HG03039 (cell line): ENCODE results near the gene ATG101.
"Not testable (repeated sequence)": the region's sequence is repeated elsewhere in the genome, so short reads cannot be mapped to it uniquely, and the experiment has no call there.

Experiments used
- ATAC-seq: cut with Tn5 transposase; IDR thresholded peaks from one replicate; pipeline ENCODE4 v1.9.1; 2021; ENCODE audit warnings: mild to moderate bottlenecking, moderate library complexity; ENCODE audit not compliant: unreplicated experiment

Gene ATG101

GRCh38 chr12:52093346-52093745 is 23.6 kb downstream of the ATG101 start:
- ATAC-seq = no peak

- no peak for ATAC-seq
These were observed 26.7 kb downstream of the ATG101 start for GRCh38 chr12:52096332-52097044.

GRCh38 chr12:52097045-52097666 is 27.4 kb downstream of the ATG101 start:
- ATAC-seq = no peak

- not testable (repeated sequence) for ATAC-seq
These were observed 34.8 kb downstream of the ATG101 start for GRCh38 chr12:52104431-52105089.

- not testable (repeated sequence) for ATAC-seq
These were observed 46.7 kb downstream of the ATG101 start for GRCh38 chr12:52116222-52117125.

GRCh38 chr12:52117806-52118475 is 48.2 kb downstream of the ATG101 start:
- not testable (repeated sequence) for ATAC-seq

GRCh38 chr12:52119398-52120254 is 49.8 kb downstream of the ATG101 start:
- no peak for ATAC-seq

- no peak for ATAC-seq
These were observed 51.4 kb downstream of the ATG101 start for GRCh38 chr12:52120951-52121823.

- no peak for ATAC-seq
These were observed 52.2 kb downstream of the ATG101 start for GRCh38 chr12:52121824-52122539.

- no peak for ATAC-seq
These were observed 52.7 kb downstream of the ATG101 start for GRCh38 chr12:52122540-52122871.

GRCh38 chr12:52122904-52123303 is 53.1 kb downstream of the ATG101 start:
- ATAC-seq = no peak

- no peak for ATAC-seq
These were observed 53.9 kb downstream of the ATG101 start for GRCh38 chr12:52123487-52124186.

GRCh38 chr12:52125476-52125900 is 55.7 kb downstream of the ATG101 start:
- no peak for ATAC-seq

GRCh38 chr12:52126050-52126604 is 56.3 kb downstream of the ATG101 start:
- ATAC-seq = no peak
